BLaER1 (cell line): ENCODE measurements around the gene TOMM20.

Experiments used
- H3K27ac ChIP-seq: shearing (Covaris generic); formaldehyde crosslinking; 2 replicates; pipeline ENCODE4 v1.8.1; 2022
- H3K27me3 ChIP-seq: shearing (Covaris generic); formaldehyde crosslinking; 2 replicates; pipeline ENCODE4 v1.8.1; 2022
- H3K36me3 ChIP-seq: shearing (Covaris generic); formaldehyde crosslinking; 2 replicates; pipeline ENCODE4 v1.8.1; 2022
- H3K4me1 ChIP-seq: shearing (Covaris generic); formaldehyde crosslinking; 2 replicates; pipeline ENCODE4 v1.8.1; 2022
- H3K4me2 ChIP-seq: shearing (Covaris generic); formaldehyde crosslinking; 2 replicates; pipeline ENCODE4 v1.8.1; 2022
- H3K4me3 ChIP-seq: shearing (Covaris generic); formaldehyde crosslinking; 2 replicates; pipeline ENCODE4 v1.8.1; 2022
- H3K9ac ChIP-seq: shearing (Covaris generic); formaldehyde crosslinking; 2 replicates; pipeline ENCODE4 v1.8.1; 2022
- H3K9me3 ChIP-seq: shearing (Covaris generic); formaldehyde crosslinking; 2 replicates; pipeline ENCODE4 v1.8.1; 2022
- H4K20me1 ChIP-seq: shearing (Covaris generic); formaldehyde crosslinking; 2 replicates; pipeline ENCODE4 v1.8.1; 2022
- Cebpa-rat ChIP-seq: shearing (Covaris generic); IDR thresholded peaks from 2 replicates; pipeline ENCODE4 v1.8.1; 2022

Gene TOMM20

GRCh38 chr1:235079443-235080296, 49.0 kb downstream of the TOMM20 start:
- peak overlapping the region; percentile 23 for H3K9ac ChIP-seq
- H3K27me3 ChIP-seq, result no peaks in the 10 kb centered on the region
- H3K36me3 ChIP-seq, result no peaks in the 10 kb centered on the region
- TF ChIP-seq Cebpa-rat, result no peak
- H3K9me3 ChIP-seq, result no peaks in the 10 kb centered on the region
- peak overlapping the region; percentile 70 for H3K4me2 ChIP-seq
- H3K4me3 ChIP-seq, result no peak overlapping the region
- peak overlapping the region; percentile 54 for H3K27ac ChIP-seq
- no peaks in the 10 kb centered on the region for H4K20me1 ChIP-seq
- peaks cover 97% of the 10 kb centered on the region for H3K4me1 ChIP-seq

GRCh38 chr1:235078480-235079381, 49.9 kb downstream of the TOMM20 start:
- peaks cover 97% of the 10 kb centered on the region for H3K4me1 ChIP-seq
- no peaks in the 10 kb centered on the region for H4K20me1 ChIP-seq
- H3K27ac ChIP-seq, result peak overlapping the region; percentile 54
- peak overlapping the region; percentile 23; the same call in 1 of the 2 replicates for H3K9ac ChIP-seq
- H3K27me3 ChIP-seq, result no peaks in the 10 kb centered on the region
- no peaks in the 10 kb centered on the region for H3K36me3 ChIP-seq
- peak overlapping the region; percentile 70 for H3K4me2 ChIP-seq
- no peak overlapping the region for H3K4me3 ChIP-seq
- H3K9me3 ChIP-seq, result no peaks in the 10 kb centered on the region
- TF ChIP-seq Cebpa-rat, result no peak

GRCh38 chr1:235077571-235078479, 50.8 kb downstream of the TOMM20 start:
- H3K9me3 ChIP-seq, result no peaks in the 10 kb centered on the region
- 0 out of 2 replicates have a peak overlapping the region, but pooled peaks have one; percentile 34 for H3K9ac ChIP-seq
- H3K27ac ChIP-seq, result peak overlapping the region; percentile 79
- no peaks in the 10 kb centered on the region for H3K27me3 ChIP-seq
- no peaks in the 10 kb centered on the region for H4K20me1 ChIP-seq
- H3K4me3 ChIP-seq, result no peak overlapping the region
- no peaks in the 10 kb centered on the region for H3K36me3 ChIP-seq
- H3K4me2 ChIP-seq, result peak overlapping the region; percentile 70
- no peak for TF ChIP-seq Cebpa-rat
- peaks cover 99% of the 10 kb centered on the region for H3K4me1 ChIP-seq

GRCh38 chr1:235077163-235077540, 51.5 kb downstream of the TOMM20 start:
- Histone ChIP-seq H3K36me3 (no peaks in the 10 kb centered on the region), H3K9ac (peak overlapping the region; percentile 34; the same call in 1 of the 2 replicates), H3K4me1 (peaks cover 92% of the 10 kb centered on the region), H3K4me2 (peak overlapping the region; percentile 70), H3K27ac (peak overlapping the region; percentile 79), H3K27me3 (no peaks in the 10 kb centered on the region), H3K9me3 (no peaks in the 10 kb centered on the region), H3K4me3 (no peak overlapping the region), H4K20me1 (no peaks in the 10 kb centered on the region)
- no peak for TF ChIP-seq Cebpa-rat

GRCh38 chr1:235076504-235077162, 52.0 kb downstream of the TOMM20 start:
- Histone ChIP-seq H3K27me3 (no peaks in the 10 kb centered on the region), H3K36me3 (no peaks in the 10 kb centered on the region), H3K4me2 (peak overlapping the region; percentile 70), H3K9ac (peak overlapping the region; percentile 34; the same call in 1 of the 2 replicates), H3K27ac (peak overlapping the region; percentile 79), H4K20me1 (no peaks in the 10 kb centered on the region), H3K4me3 (no peak overlapping the region), H3K4me1 (peaks cover 87% of the 10 kb centered on the region), H3K9me3 (no peaks in the 10 kb centered on the region)
- no peak for TF ChIP-seq Cebpa-rat

- Histone ChIP-seq H3K27ac (peak overlapping the region; percentile 88), H3K9ac (peak overlapping the region; percentile 75), H3K27me3 (no peaks in the 10 kb centered on the region), H3K9me3 (no peaks in the 10 kb centered on the region), H3K4me1 (peaks cover 79% of the 10 kb centered on the region), H3K4me3 (no peak overlapping the region), H3K4me2 (peak overlapping the region; percentile 83), H3K36me3 (no peaks in the 10 kb centered on the region), H4K20me1 (no peaks in the 10 kb centered on the region)
- no peak for TF ChIP-seq Cebpa-rat
These were observed 52.8 kb downstream of the TOMM20 start for GRCh38 chr1:235075777-235076308.

GRCh38 chr1:235075048-235075776, 53.4 kb downstream of the TOMM20 start:
- Histone ChIP-seq H4K20me1 (no peaks in the 10 kb centered on the region), H3K9me3 (no peaks in the 10 kb centered on the region), H3K9ac (peak overlapping the region; percentile 75), H3K4me1 (peaks cover 73% of the 10 kb centered on the region), H3K4me2 (peak overlapping the region; percentile 83), H3K27ac (peak overlapping the region; percentile 88), H3K36me3 (no peaks in the 10 kb centered on the region), H3K27me3 (no peaks in the 10 kb centered on the region), H3K4me3 (peak overlapping the region; percentile 27; the same call in 1 of the 2 replicates)
- no peak for TF ChIP-seq Cebpa-rat

- TF ChIP-seq Cebpa-rat, result no peak
- no peaks in the 10 kb centered on the region for H4K20me1 ChIP-seq
- H3K4me2 ChIP-seq, result peak overlapping the region; percentile 83
- peak overlapping the region; percentile 27; the same call in 1 of the 2 replicates for H3K4me3 ChIP-seq
- H3K27ac ChIP-seq, result peak overlapping the region; percentile 88
- peak overlapping the region; percentile 75 for H3K9ac ChIP-seq
- no peaks in the 10 kb centered on the region for H3K27me3 ChIP-seq
- H3K36me3 ChIP-seq, result no peaks in the 10 kb centered on the region
- peaks cover 73% of the 10 kb centered on the region for H3K4me1 ChIP-seq
- H3K9me3 ChIP-seq, result no peaks in the 10 kb centered on the region
These were observed 54.1 kb downstream of the TOMM20 start for GRCh38 chr1:235074523-235075047.
